ENCODE results near the gene DISC1.
"Not testable (repeated sequence)": the region's sequence is repeated elsewhere in the genome, so short reads cannot be mapped to it uniquely, and the experiment has no call there.

DISC1 gene

GRCh38 chr1:231943084-231943483 lies 316.5 kb downstream of the DISC1 start:
- Mint-ChIP-seq H3K4me1 (no peaks in the 10 kb centered on the region), H3K27me3 (no peaks in the 10 kb centered on the region), H3K4me3 (no peak overlapping the region), H3K27ac (no peak overlapping the region), H3K36me3 (peaks cover 12% of the 10 kb centered on the region), H3K9me3 (peaks cover 11% of the 10 kb centered on the region)
- CTCF ChIA-PET: no interaction called here
- no peak for DNase-seq

GRCh38 chr1:231948102-231948501 lies 321.5 kb downstream of the DISC1 start:
- H3K27me3 Mint-ChIP-seq, H3K27ac Mint-ChIP-seq, H3K4me3 Mint-ChIP-seq, CTCF ChIA-PET, DNase-seq, H3K36me3 Mint-ChIP-seq, H3K4me1 Mint-ChIP-seq: not testable (repeated sequence)
- H3K9me3 Mint-ChIP-seq: peaks cover 11% of the 10 kb centered on the region

- no peak for DNase-seq
- H3K36me3 Mint-ChIP-seq: peaks cover 7% of the 10 kb centered on the region
- CTCF ChIA-PET: no interaction called here
- peaks cover 11% of the 10 kb centered on the region for H3K9me3 Mint-ChIP-seq
- H3K4me3 Mint-ChIP-seq: no peak overlapping the region
- H3K27me3 Mint-ChIP-seq: no peaks in the 10 kb centered on the region
- H3K27ac Mint-ChIP-seq: no peak overlapping the region
- no peaks in the 10 kb centered on the region for H3K4me1 Mint-ChIP-seq
These were observed 322.9 kb downstream of the DISC1 start for GRCh38 chr1:231949277-231950091.

- Mint-ChIP-seq H3K4me1 (no peaks in the 10 kb centered on the region), H3K9me3 (peaks cover 7% of the 10 kb centered on the region), H3K36me3 (peaks cover 3% of the 10 kb centered on the region), H3K4me3 (no peak overlapping the region), H3K27me3 (no peaks in the 10 kb centered on the region), H3K27ac (no peak overlapping the region)
- no peak for DNase-seq
- CTCF ChIA-PET: interaction anchor here (0.7 kb wide), 1 partner anchor 39 kb away, joined by 3 read pairs; no protein-coding TSS in a partner anchor
These were observed 323.9 kb downstream of the DISC1 start for GRCh38 chr1:231950331-231951128.

GRCh38 chr1:231951374-231951773 lies 324.8 kb downstream of the DISC1 start:
- H3K27ac Mint-ChIP-seq: peak overlapping the region; percentile 15
- CTCF ChIA-PET: interaction anchor here (0.7 kb wide), 1 partner anchor 40 kb away, joined by 3 read pairs; no protein-coding TSS in a partner anchor
- H3K27me3 Mint-ChIP-seq: no peaks in the 10 kb centered on the region
- no peaks in the 10 kb centered on the region for H3K4me1 Mint-ChIP-seq
- no peak for DNase-seq
- no peak overlapping the region for H3K4me3 Mint-ChIP-seq
- peaks cover 2% of the 10 kb centered on the region for H3K36me3 Mint-ChIP-seq
- peaks cover 7% of the 10 kb centered on the region for H3K9me3 Mint-ChIP-seq

- Mint-ChIP-seq H3K27me3 (no peaks in the 10 kb centered on the region), H3K36me3 (peaks cover 2% of the 10 kb centered on the region), H3K4me3 (no peak overlapping the region), H3K4me1 (no peaks in the 10 kb centered on the region), H3K9me3 (peaks cover 4% of the 10 kb centered on the region), H3K27ac (no peak overlapping the region)
- DNase-seq: no peak
- CTCF ChIA-PET: no interaction called here
These were observed 325.6 kb downstream of the DISC1 start for GRCh38 chr1:231952154-231952553.

GRCh38 chr1:231953660-231954059 lies 327.1 kb downstream of the DISC1 start:
- Mint-ChIP-seq H3K27me3 (no peaks in the 10 kb centered on the region), H3K4me3 (no peak overlapping the region), H3K4me1 (no peaks in the 10 kb centered on the region), H3K27ac (no peak overlapping the region), H3K9me3 (no peaks in the 10 kb centered on the region), H3K36me3 (peaks cover 2% of the 10 kb centered on the region)
- CTCF ChIA-PET: no interaction called here
- DNase-seq: no peak

GRCh38 chr1:231954751-231955150 lies 328.2 kb downstream of the DISC1 start:
- Mint-ChIP-seq H3K27ac (no peak overlapping the region), H3K36me3 (peaks cover 4% of the 10 kb centered on the region), H3K9me3 (no peaks in the 10 kb centered on the region), H3K4me1 (no peaks in the 10 kb centered on the region), H3K27me3 (no peaks in the 10 kb centered on the region), H3K4me3 (no peak overlapping the region)
- CTCF ChIA-PET: no interaction called here
- no peak for DNase-seq

GRCh38 chr1:231957359-231957758 lies 330.8 kb downstream of the DISC1 start:
- Mint-ChIP-seq H3K27ac (no peak overlapping the region), H3K27me3 (no peaks in the 10 kb centered on the region), H3K4me1 (no peaks in the 10 kb centered on the region), H3K4me3 (no peak overlapping the region), H3K9me3 (no peaks in the 10 kb centered on the region), H3K36me3 (peaks cover 9% of the 10 kb centered on the region)
- CTCF ChIA-PET: no interaction called here
- DNase-seq: no peak

- Mint-ChIP-seq H3K36me3 (peaks cover 9% of the 10 kb centered on the region), H3K4me1 (no peaks in the 10 kb centered on the region), H3K9me3 (no peaks in the 10 kb centered on the region), H3K4me3 (no peak overlapping the region), H3K27me3 (no peaks in the 10 kb centered on the region), H3K27ac (no peak overlapping the region)
- CTCF ChIA-PET: no interaction called here
- DNase-seq: no peak
These were observed 331.9 kb downstream of the DISC1 start for GRCh38 chr1:231958448-231958847.

GRCh38 chr1:231959225-231959884 lies 332.8 kb downstream of the DISC1 start:
- H3K36me3 Mint-ChIP-seq: peaks cover 9% of the 10 kb centered on the region
- H3K4me3 Mint-ChIP-seq: no peak overlapping the region
- CTCF ChIA-PET: no interaction called here
- H3K27me3 Mint-ChIP-seq: no peaks in the 10 kb centered on the region
- DNase-seq: no peak
- H3K9me3 Mint-ChIP-seq: no peaks in the 10 kb centered on the region
- H3K4me1 Mint-ChIP-seq: no peaks in the 10 kb centered on the region
- no peak overlapping the region for H3K27ac Mint-ChIP-seq

GRCh38 chr1:231961801-231962200 lies 335.2 kb downstream of the DISC1 start:
- H3K27me3 Mint-ChIP-seq, H3K4me3 Mint-ChIP-seq, DNase-seq, H3K9me3 Mint-ChIP-seq, H3K27ac Mint-ChIP-seq, CTCF ChIA-PET, H3K4me1 Mint-ChIP-seq: not testable (repeated sequence)
- peaks cover 11% of the 10 kb centered on the region for H3K36me3 Mint-ChIP-seq

GRCh38 chr1:231962636-231963035 lies 336.0 kb downstream of the DISC1 start:
- Mint-ChIP-seq H3K27ac (no peak overlapping the region), H3K36me3 (peaks cover 11% of the 10 kb centered on the region), H3K9me3 (no peaks in the 10 kb centered on the region), H3K27me3 (no peaks in the 10 kb centered on the region), H3K4me1 (no peaks in the 10 kb centered on the region), H3K4me3 (no peak overlapping the region)
- CTCF ChIA-PET: no interaction called here
- DNase-seq: no peak

GRCh38 chr1:231964241-231964640 lies 337.7 kb downstream of the DISC1 start:
- no peak for DNase-seq
- Mint-ChIP-seq H3K9me3 (no peaks in the 10 kb centered on the region), H3K27me3 (no peaks in the 10 kb centered on the region), H3K36me3 (peaks cover 19% of the 10 kb centered on the region), H3K27ac (no peak overlapping the region), H3K4me3 (no peak overlapping the region), H3K4me1 (no peaks in the 10 kb centered on the region)
- CTCF ChIA-PET: no interaction called here

Data from activated naive CD4-positive, alpha-beta T cell treated with anti-CD3 and anti-CD28 coated beads, Interleukin-2, amount 10 ng/mL, durations not matched to agents 7 days and 5 days (primary cell).